ENCODE data around the gene CCNC. TPM values are rescaled to one million over a fixed set of nuclear protein-coding genes. Genes with fewer than 3 reads are reported as not detected.

CCNC gene
- polyA plus RNA-seq, 1 donor (not counting 4 experiments of a cell fraction or from before 2014, with no cell fraction given): 103 TPM

DNA sequence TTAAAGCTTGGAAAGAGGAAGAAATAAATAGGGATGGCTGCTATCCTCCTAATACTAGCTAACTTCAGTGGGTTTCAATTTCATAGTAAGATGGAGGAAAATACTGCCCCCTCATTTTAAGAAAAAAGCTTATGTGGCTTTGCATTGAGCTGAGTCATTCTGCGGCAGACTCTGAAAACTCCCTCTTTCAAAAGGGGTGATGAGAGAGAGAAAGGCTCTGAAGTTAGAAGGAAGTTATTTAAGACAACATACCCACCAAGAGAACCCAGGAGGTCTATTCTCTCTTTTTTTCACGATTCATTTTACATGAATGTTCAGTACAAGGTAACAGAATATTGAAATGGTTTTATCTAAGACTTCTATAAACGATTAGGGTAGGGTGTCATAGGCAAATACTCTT, 42.7 kb upstream of the CCNC start:
- H3K9me1 ChIP-seq (ENCODE audit: control insufficient read depth, extremely low read depth, insufficient read depth, low read length): no peaks in the 10 kb centered on the region
- TF ChIP-seq CTCF (optimal IDR thresholded peaks at IDR 0.05 in 1 of 3, IDR thresholded peaks at IDR 0.05 in 1 of 3, conservative IDR thresholded peaks at IDR 0.05 in 1 of 3; ENCODE audit: extremely low read depth in 1 of 3, insufficient read depth in 2 of 3, low read length in 3 of 3) (no peak), EZH2 (IDR thresholded peaks at IDR 0.05; ENCODE audit: low read length) (no peak)
- dilution Hi-C loops (cut with MboI; ENCODE audit: extremely low pct_ligation_motif_present, low sequenced_read_pairs): no loop called here
- no peak overlapping the region for H3K4me3 ChIP-seq (ENCODE audit: control insufficient read depth in 2 of 3, extremely low read depth in 1 of 3, insufficient read depth in 2 of 3, low read depth in 1 of 3, low read length in 3 of 3)
- no peak for FAIRE-seq
- no peaks in the 10 kb centered on the region for H3K79me2 ChIP-seq (ENCODE audit: control insufficient read depth, insufficient read depth, low read length)
- H3K27ac ChIP-seq (ENCODE audit: control insufficient read depth, insufficient read depth, low read length): no peak overlapping the region
- no peak for DNase-seq (ENCODE audit: low read depth, low spot score)
- H3K36me3 ChIP-seq (ENCODE audit: control insufficient read depth in 2 of 2, extremely low read depth in 1 of 2, insufficient read depth in 2 of 2, low read length in 2 of 2): no peaks in the 10 kb centered on the region
- H4K20me1 ChIP-seq (ENCODE audit: control insufficient read depth, extremely low read depth, insufficient read depth, low read length): peaks cover 2% of the 10 kb centered on the region
- H3K27me3 ChIP-seq (ENCODE audit: control insufficient read depth, extremely low read depth, insufficient read depth, low read length): peaks cover 97% of the 10 kb centered on the region
- H3K4me2 ChIP-seq (ENCODE audit: control insufficient read depth, extremely low read depth, insufficient read depth, low read depth, low read length): no peak overlapping the region
- no peak overlapping the region for H3K9ac ChIP-seq (ENCODE audit: control insufficient read depth, extremely low read depth, insufficient read depth, low read length)
- H3K9me3 ChIP-seq (ENCODE audit: control insufficient read depth, low read depth, low read length): no peaks in the 10 kb centered on the region
- H2AFZ ChIP-seq (ENCODE audit: control insufficient read depth, low read length): no peak overlapping the region
- H3K4me1 ChIP-seq (ENCODE audit: control insufficient read depth, extremely low read depth, insufficient read depth, low read length): peaks cover 6% of the 10 kb centered on the region

- Histone ChIP-seq H3K79me2 (ENCODE audit: control insufficient read depth, insufficient read depth, low read length) (no peaks in the 10 kb centered on the region), H3K4me1 (ENCODE audit: control insufficient read depth, extremely low read depth, insufficient read depth, low read length) (peaks cover 6% of the 10 kb centered on the region), H3K9me1 (ENCODE audit: control insufficient read depth, extremely low read depth, insufficient read depth, low read length) (no peaks in the 10 kb centered on the region), H4K20me1 (ENCODE audit: control insufficient read depth, extremely low read depth, insufficient read depth, low read length) (peaks cover 2% of the 10 kb centered on the region), H3K4me2 (ENCODE audit: control insufficient read depth, extremely low read depth, insufficient read depth, low read depth, low read length) (no peak overlapping the region), H2AFZ (ENCODE audit: control insufficient read depth, low read length) (no peak overlapping the region), H3K27me3 (ENCODE audit: control insufficient read depth, extremely low read depth, insufficient read depth, low read length) (peaks cover 99% of the 10 kb centered on the region), H3K9ac (ENCODE audit: control insufficient read depth, extremely low read depth, insufficient read depth, low read length) (no peak overlapping the region), H3K27ac (ENCODE audit: control insufficient read depth, insufficient read depth, low read length) (no peak overlapping the region), H3K9me3 (ENCODE audit: control insufficient read depth, low read depth, low read length) (no peaks in the 10 kb centered on the region), H3K4me3 (ENCODE audit: control insufficient read depth in 2 of 3, extremely low read depth in 1 of 3, insufficient read depth in 2 of 3, low read depth in 1 of 3, low read length in 3 of 3) (no peak overlapping the region), H3K36me3 (ENCODE audit: control insufficient read depth in 2 of 2, extremely low read depth in 1 of 2, insufficient read depth in 2 of 2, low read length in 2 of 2) (no peaks in the 10 kb centered on the region)
- DNase-seq (ENCODE audit: low read depth, low spot score) (no peak), FAIRE-seq (no peak)
- no peak for TF ChIP-seq CTCF (optimal IDR thresholded peaks at IDR 0.05 in 1 of 3, IDR thresholded peaks at IDR 0.05 in 1 of 3, conservative IDR thresholded peaks at IDR 0.05 in 1 of 3; ENCODE audit: extremely low read depth in 1 of 3, insufficient read depth in 2 of 3, low read length in 3 of 3)
- no peak for TF ChIP-seq EZH2 (IDR thresholded peaks at IDR 0.05; ENCODE audit: low read length)
- dilution Hi-C loops (cut with MboI; ENCODE audit: extremely low pct_ligation_motif_present, low sequenced_read_pairs): no loop called here
These were observed 41.5 kb upstream of the CCNC start for GRCh38 chr6:99609905-99610489.

Data from keratinocyte (primary cell).